Neural progenitor cell (in vitro differentiated cells): ENCODE measurements around the gene ADGRD1.

ENCODE experiments used
- EZH2 ChIP-seq: fragments of 200-600 bp; sonication (generic); IDR thresholded peaks from 2 replicates; pipeline ENCODE4 v1.6.1; 2017; ENCODE audit warnings: antibody characterized with exemption, mild to moderate bottlenecking, moderate library complexity
- TF ChIP-seq, protein P1 (sequence below): fragments of 200-600 bp; sonication (generic); IDR thresholded peaks from 2 replicates; pipeline ENCODE4 v1.5.1; 2017; ENCODE audit warnings: antibody characterized with exemption, mild to moderate bottlenecking

DNA sequence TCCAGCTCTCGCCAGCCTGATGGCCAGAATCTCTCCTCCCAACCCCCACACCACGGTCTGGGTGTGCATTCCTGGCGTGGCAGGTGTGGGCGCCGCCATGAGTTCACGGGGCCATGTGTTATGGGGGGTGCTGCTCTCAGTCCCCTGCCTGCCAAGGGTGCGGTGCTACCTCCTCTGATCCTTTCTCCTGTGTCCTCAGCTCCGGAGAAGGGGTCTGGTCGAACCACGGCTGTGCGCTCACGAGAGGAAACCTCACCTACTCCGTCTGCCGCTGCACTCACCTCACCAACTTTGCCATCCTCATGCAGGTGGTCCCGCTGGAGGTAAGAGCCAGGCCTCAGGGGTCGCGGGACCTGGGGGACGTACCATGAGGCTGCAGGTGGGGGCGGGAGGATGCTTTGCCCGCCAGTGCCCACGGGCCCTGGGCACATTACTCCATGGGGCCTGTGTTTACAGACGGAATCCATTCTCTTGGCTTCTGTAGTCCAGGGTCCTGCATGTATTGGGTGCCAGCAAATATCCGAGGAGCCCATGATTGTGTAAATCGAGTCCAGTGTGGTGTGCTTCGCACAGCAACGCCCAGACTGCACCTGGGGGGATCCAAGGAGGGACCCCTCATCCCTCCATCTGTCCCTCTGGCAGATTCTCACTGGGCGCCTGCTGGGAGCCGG is 130.8 kb downstream of the ADGRD1 start:
- TF ChIP-seq, protein P1, sequence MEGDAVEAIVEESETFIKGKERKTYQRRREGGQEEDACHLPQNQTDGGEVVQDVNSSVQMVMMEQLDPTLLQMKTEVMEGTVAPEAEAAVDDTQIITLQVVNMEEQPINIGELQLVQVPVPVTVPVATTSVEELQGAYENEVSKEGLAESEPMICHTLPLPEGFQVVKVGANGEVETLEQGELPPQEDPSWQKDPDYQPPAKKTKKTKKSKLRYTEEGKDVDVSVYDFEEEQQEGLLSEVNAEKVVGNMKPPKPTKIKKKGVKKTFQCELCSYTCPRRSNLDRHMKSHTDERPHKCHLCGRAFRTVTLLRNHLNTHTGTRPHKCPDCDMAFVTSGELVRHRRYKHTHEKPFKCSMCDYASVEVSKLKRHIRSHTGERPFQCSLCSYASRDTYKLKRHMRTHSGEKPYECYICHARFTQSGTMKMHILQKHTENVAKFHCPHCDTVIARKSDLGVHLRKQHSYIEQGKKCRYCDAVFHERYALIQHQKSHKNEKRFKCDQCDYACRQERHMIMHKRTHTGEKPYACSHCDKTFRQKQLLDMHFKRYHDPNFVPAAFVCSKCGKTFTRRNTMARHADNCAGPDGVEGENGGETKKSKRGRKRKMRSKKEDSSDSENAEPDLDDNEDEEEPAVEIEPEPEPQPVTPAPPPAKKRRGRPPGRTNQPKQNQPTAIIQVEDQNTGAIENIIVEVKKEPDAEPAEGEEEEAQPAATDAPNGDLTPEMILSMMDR = no peak
- no peak for TF ChIP-seq EZH2
